HG02623 (cell line): ENCODE results near the gene TMC3.

Source experiments
- ATAC-seq: cut with Tn5 transposase; IDR thresholded peaks from one replicate; pipeline ENCODE4 v1.9.1; 2021; ENCODE audit warnings: moderate library complexity; ENCODE audit not compliant: unreplicated experiment

The TMC3 gene

GRCh38 chr15:81282911-81283310 is 91.1 kb downstream of the TMC3 start:
- ATAC-seq, result no peak

GRCh38 chr15:81282606-81282895 is 91.5 kb downstream of the TMC3 start:
- ATAC-seq, result no peak

GRCh38 chr15:81281766-81282605 is 92.0 kb downstream of the TMC3 start:
- ATAC-seq, result no peak

- ATAC-seq, result no peak
Observed at GRCh38 chr15:81281456-81281735, 92.6 kb downstream of the TMC3 start.
